GM18870 (cell line): ENCODE data around the gene PCDH19.

ENCODE experiments used
- ATAC-seq: cut with Tn5 transposase; IDR thresholded peaks from one replicate; pipeline ENCODE4 v1.9.1; 2021; ENCODE audit warnings: moderate library complexity; ENCODE audit not compliant: unreplicated experiment

The PCDH19 gene

GRCh38 chrX:100407147-100407783, 2.8 kb downstream of the PCDH19 start:
- no peak for ATAC-seq

DNA sequence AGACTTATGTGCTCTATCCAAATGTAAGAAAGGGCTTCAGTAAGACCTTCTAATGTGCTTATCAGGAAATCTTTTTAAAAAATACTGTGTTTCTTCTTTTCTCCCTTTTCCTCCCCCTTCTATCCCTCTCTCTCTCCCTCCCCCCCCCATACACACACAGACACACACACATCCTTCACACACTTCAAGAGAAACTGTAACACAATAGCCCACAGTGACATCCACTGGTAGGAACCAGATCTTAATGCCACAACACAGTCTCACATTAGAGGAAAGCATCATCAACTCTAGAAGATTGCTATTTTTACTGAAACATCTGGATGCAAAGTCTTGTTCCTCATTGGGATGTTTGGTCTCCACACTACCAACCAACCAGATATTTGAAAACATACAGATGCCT, 4.6 kb downstream of the PCDH19 start:
- no peak for ATAC-seq

GRCh38 chrX:100404851-100405250, 5.2 kb downstream of the PCDH19 start:
- no peak for ATAC-seq

- ATAC-seq, result no peak
Measured at GRCh38 chrX:100395781-100396180, 14.3 kb downstream of the PCDH19 start.

GRCh38 chrX:100381619-100382018, 28.5 kb downstream of the PCDH19 start:
- no peak for ATAC-seq

GRCh38 chrX:100379388-100379986, 30.6 kb downstream of the PCDH19 start:
- no peak for ATAC-seq

DNA sequence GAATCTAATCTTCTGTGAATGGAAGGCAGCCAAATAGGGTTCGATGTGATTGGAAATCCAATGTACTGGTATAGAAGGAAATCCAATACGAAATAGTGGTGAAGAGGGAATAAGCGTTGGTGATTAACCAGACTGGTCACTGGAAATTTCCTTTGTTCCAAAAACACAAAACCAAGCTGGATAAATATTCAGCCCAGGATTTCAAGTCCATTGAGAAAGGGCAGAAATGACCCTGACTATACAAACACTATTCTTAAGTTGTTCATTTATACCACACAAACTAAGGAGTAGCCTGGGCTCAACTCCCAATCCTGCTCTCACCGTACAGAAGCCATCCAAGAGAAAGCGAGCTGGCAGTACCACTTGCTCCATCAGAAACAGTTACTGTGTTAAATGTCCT, 32.2 kb downstream of the PCDH19 start:
- no peak for ATAC-seq

- no peak for ATAC-seq
Measured at GRCh38 chrX:100376576-100376975, 33.5 kb downstream of the PCDH19 start.

DNA sequence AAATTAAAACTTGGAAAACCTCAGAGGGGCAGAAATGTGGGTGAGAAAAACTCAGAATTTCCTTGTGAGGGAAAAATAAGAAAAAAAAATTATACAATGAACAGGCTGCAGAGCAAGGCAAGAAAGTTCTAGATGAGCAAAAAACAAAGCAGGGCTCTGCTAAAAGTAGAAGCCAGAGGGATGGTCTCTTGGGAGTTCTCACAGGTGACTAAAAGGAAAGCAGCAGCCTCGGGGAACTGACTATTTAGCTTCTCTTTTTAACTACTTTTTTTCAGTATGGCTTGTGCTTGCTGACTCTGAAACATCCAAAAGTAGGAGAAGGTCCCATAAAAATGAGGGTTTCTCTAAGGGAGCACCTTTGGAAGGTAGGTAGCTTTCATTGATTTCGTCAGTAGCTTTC, 36.4 kb downstream of the PCDH19 start:
- ATAC-seq, result no peak

- peak; percentile 50 for ATAC-seq
Measured at GRCh38 chrX:100368167-100368566, 41.9 kb downstream of the PCDH19 start.

GRCh38 chrX:100363896-100364295, 46.2 kb downstream of the PCDH19 start:
- no peak for ATAC-seq

DNA sequence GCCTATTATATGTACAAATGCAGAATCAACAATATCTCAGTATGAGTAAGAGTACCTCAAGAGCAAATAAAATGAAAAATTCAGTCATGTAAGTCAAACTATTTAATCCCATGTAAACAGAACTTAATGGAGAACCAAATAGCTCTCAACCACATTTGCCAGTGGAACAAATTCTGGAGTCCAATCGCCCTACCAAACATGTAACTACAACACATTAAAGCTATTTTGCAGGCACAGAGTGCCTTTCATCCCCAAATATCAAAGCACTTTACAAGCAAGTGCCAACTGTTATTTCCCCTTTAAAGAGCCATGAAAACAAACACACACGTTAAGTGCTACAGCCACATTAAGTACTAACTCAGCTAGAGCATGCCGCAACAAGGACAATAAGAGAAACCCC, 51.3 kb downstream of the PCDH19 start:
- no peak for ATAC-seq

- no peak for ATAC-seq
Measured at GRCh38 chrX:100356351-100356896, 53.6 kb downstream of the PCDH19 start.

DNA sequence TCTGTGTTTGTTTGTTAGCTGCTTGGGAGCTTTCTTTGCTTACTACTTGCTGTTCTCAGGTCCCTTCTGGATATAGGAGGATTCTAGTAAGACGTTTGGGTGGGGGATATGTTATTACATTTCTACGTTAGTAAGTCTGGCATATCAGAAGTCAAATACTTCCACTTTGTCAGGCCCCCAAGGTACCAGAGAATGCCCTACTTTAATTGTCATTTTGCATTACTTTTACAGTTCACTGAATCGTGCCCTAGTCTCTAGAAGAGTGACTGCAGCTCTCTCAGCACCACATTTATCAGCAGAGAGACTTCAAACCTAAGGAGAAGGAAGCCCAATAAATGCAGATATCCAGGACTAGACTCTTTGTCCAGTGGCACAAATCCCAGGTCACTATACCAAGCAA, 54.4 kb downstream of the PCDH19 start:
- ATAC-seq, result no peak

DNA sequence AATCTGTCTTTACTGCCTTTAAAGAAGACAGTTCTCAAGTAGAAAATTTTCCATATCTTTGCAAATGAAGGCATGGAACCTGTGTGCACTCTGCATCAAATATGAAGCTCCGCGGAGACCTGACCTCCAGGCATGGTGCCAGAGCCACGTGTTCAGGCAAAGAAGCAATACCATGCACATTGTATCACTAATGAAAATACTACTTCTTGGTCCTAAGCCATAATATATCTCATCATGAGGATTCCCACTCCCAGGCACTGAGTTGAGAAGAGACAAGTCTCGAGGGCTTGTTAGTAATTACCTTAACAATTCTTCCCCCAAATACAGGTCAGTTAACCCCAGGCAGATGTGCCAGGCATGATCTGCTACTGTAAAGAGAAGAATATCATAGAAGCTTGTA, 56.7 kb downstream of the PCDH19 start:
- ATAC-seq, result no peak

- no peak for ATAC-seq
Measured at GRCh38 chrX:100350704-100351489, 59.2 kb downstream of the PCDH19 start.

DNA sequence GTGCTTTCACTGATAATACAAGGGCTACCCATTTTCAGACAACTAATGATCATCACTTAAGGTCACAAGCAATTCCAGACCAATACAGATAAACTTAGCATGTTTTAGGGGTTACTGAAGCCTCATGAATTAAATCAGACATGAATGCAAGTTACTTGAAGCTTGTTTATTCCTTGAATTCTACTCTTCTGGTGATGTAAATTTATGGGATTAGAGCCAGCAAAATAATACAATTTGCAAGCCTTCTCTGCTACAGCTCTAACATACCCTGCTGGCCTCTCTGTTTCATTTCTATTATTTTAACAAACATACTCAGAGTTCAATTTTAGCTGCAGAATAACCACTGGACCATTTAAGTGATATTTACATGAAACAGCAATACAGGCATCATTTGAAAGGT, 60.7 kb downstream of the PCDH19 start:
- ATAC-seq, result no peak

DNA sequence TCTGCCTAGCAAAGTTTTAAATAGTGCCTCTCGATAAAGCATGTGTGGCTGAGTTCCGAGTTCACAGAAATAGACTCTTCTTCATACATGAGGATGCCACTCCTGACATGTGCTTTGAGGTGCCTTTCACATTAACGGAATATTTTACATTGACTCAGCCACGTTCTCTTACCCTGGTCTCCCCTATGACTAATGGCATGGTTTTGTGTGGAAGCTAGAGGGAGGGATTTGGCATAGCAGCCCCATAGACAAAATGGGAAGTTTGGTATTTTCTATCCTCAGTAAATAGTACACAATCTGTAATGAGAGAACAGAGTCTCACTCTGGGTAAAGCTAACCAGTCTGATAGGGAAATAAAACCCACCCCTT, 68.9 kb downstream of the PCDH19 start:
- no peak for ATAC-seq

GRCh38 chrX:100340491-100341141, 69.5 kb downstream of the PCDH19 start:
- no peak for ATAC-seq

DNA sequence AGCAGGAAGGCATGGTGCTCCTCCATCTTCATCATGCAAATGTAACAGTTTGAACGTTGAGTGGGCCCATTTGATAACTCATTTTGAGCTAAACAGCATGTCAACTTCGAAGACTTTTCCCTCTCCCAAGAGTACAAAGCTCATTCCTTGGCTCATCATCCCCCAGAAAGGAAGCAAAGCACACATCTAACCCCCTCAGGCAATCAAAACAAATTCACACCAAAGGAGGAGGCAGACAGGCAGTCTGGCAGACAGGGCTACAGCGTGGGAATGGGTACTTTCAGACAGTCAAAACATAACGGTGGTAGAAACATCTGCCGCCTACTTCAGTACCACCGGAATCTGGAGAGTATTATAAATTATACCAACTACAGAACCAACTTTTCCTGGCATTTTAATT, 81.7 kb downstream of the PCDH19 start:
- ATAC-seq, result no peak

DNA sequence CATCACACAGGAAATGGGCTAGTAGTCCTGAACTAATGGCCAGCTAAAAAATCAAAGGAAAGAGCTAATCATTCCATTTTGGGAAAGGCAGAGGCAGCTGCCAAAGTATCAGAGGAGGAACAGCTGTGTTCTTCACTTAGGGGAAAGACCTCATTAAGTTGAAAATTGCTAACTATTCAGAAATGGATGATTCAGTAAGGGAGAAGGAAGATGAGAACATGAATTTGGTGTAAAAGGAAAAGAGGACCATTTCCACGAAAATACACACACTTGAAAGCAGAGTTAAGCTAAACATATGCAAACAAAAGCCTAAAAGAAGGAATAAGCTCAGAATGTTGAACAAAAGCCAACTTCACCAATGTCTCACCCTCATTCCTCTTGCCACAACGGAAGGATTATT, 90.4 kb downstream of the PCDH19 start:
- ATAC-seq, result no peak

DNA sequence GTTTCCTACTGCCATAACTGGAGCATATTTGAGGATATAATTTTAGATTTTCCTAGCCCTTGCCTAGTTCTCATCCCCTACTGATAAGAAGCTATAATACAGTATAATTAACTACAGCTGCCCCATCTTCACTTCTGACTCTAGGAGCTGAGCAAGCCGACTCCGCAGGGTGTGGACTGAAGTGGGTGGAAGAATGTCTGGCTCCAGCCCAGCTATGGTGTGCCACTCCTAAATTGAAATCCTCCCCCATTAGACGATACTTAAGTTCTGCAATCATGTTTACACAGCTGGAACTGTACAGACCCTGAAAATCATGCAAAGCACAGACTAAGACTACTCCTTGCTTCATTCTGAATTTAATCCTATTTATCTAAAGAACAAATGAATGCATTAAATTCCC, 93.1 kb downstream of the PCDH19 start:
- no peak for ATAC-seq
